Pancreas (tissue), 10 donors: ENCODE measurements around the gene C1orf105. TPM values are rescaled to one million over a fixed set of nuclear protein-coding genes. Genes with fewer than 3 reads are reported as not detected.

ENCODE experiments used
- ATAC-seq, 4 donors: fragments of 200-7000 bp; cut with Tn5 transposase; one replicate each; pipeline versions ENCODE4 v1.8.0 to v1.9.1; 2020; ENCODE audit warnings: mild to moderate bottlenecking in 4 of 4, moderate library complexity in 4 of 4
- DNase-seq, 6 donors: peaks; one replicate each; pipeline ENCODE4 v3.0.0-alpha.2; 2020
- FAIRE-seq: peaks from 2 replicates; lab custom pipeline; 2012; peaks lifted over from hg19 to GRCh38; lab: Jason Lieb, UNC
- H3K27ac ChIP-seq, 4 donors: fragments of 200-600 bp; sonication (generic); 1 replicate in 3 of 4; 2 replicates in 1 of 4; pipeline versions ENCODE4 v1.5.0 to v1.8.0; 2020
- H3K27me3 ChIP-seq, 4 donors: fragments of 200-600 bp; one replicate each; pipeline ENCODE4 v1.8.0; 2021
- H3K36me3 ChIP-seq, 3 donors: fragments of 200-600 bp; sonication (generic) in 1 of 3; one replicate each; pipeline versions ENCODE4 v1.5.0 to v1.8.0; 2020 to 2021
- H3K4me1 ChIP-seq, 3 donors: fragments of 200-600 bp; one replicate each; pipeline ENCODE4 v1.8.0; 2021
- H3K4me3 ChIP-seq, 4 donors: fragments of 200-600 bp; sonication (generic) in 2 of 4; one replicate each; pipeline versions ENCODE4 v1.5.0 to v1.8.0; 2020 to 2021
- H3K9me3 ChIP-seq, 4 donors: fragments of 200-600 bp; one replicate each; pipeline ENCODE4 v1.8.0; 2021
- WGBS, 2 donors: extraction: QIAGEN DNeasy Blood & Tissue Kit; methylation state at CpG; one replicate each; pipeline ENCODE4 v1.1.7; 2013; 5-methylcytosine and 5-hydroxymethylcytosine counted together
- intact Hi-C, 3 donors: fragments of 100-400 bp; cut with DNase I; formaldehyde crosslinking; loops; one replicate each; pipeline versions ENCODE4 v1.11.1 to v1.14.2; 2022
- polyA plus RNA-seq, 2 donors: library from polyadenylated mRNA; stranded (reverse); fragments of 200-250 nt; gene quantifications; one replicate each; pipeline ENCODE4 v1.2.3, GENCODE V29; 2013
- total RNA-seq, 6 donors: library from RNA; stranded (reverse); fragmentation: NEBNext Ultra II Directional in 4 of 6; extraction: Animal tissue kit (Norgen Biotek cat#: 25700) in 4 of 6; gene quantifications; one replicate each; pipeline versions ENCODE4 v1.2.1 to v1.2.4, GENCODE V29; 2021 to 2023
- TF ChIP-seq, protein P1 (sequence below), 4 donors: fragments of 200-600 bp; sonication (generic) in 3 of 4; IDR thresholded peaks; one replicate each; pipeline versions ENCODE4 v1.5.0 to v1.8.0; 2021; ENCODE audit warnings: antibody characterized with exemption in 4 of 4
- donor health status: healthy with polysubstance abuse.
- donor health status: DM: no; HTN: no; CAD: no; lungs with moderate emphysema.
- donor health status: DM: no; HTN: no; CAD: no.
- donor health status: control.
- donor health status: control.
- donor health status: Bipolar disorder and iron deficiency.
- donor health status: DM: yes; HTN: yes; CAD: no.
- donor health status: DM: no; HTN: no; CAD: no.
- donor health status: DM: no; HTN: no; CAD: no.
- donor health status: DM: yes; HTN: yes; CAD: no.

C1orf105 gene
- total and polyA plus RNA-seq, 8 donors = not detected

DNA sequence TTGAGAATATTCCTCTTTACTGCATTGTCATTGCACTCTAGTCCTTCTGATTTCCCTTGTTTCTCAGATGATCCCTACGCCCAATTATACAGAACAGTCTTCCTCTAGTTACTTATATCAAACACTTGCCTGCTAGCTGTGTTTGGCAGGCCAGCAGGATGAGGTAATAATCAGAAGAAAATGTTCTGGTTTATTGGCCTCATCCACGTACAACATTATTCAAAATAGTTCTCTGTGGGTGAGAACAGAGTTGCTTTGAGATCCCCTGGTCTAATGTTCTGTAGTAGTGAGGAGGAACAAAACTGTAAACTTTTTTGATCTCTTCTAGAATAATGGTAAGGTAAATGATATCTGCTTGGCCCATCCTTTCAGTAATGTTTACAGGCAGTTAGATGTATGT lies 22.3 kb upstream of the C1orf105 start:
- peak in 1 of 4 donors; percentile 11 for ATAC-seq
- no peaks in the 10 kb centered on the region for H3K36me3 ChIP-seq
- no peak overlapping the region for H3K4me3 ChIP-seq
- FAIRE-seq = no peak
- TF ChIP-seq, protein P1, sequence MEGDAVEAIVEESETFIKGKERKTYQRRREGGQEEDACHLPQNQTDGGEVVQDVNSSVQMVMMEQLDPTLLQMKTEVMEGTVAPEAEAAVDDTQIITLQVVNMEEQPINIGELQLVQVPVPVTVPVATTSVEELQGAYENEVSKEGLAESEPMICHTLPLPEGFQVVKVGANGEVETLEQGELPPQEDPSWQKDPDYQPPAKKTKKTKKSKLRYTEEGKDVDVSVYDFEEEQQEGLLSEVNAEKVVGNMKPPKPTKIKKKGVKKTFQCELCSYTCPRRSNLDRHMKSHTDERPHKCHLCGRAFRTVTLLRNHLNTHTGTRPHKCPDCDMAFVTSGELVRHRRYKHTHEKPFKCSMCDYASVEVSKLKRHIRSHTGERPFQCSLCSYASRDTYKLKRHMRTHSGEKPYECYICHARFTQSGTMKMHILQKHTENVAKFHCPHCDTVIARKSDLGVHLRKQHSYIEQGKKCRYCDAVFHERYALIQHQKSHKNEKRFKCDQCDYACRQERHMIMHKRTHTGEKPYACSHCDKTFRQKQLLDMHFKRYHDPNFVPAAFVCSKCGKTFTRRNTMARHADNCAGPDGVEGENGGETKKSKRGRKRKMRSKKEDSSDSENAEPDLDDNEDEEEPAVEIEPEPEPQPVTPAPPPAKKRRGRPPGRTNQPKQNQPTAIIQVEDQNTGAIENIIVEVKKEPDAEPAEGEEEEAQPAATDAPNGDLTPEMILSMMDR (IDR thresholded peaks at IDR 0.05) = no peak
- intact Hi-C loops = loop anchor here in 1 of 3 donors (5.0 kb wide), 1 partner anchor 306 kb away; no protein-coding TSS in a partner anchor
- DNase-seq = no peak
- no peaks in the 10 kb centered on the region for H3K9me3 ChIP-seq
- H3K27me3 ChIP-seq = no peaks in the 10 kb centered on the region
- H3K27ac ChIP-seq = no peak overlapping the region
- H3K4me1 ChIP-seq = peaks cover 0 to 9% (median 6%) of the 10 kb centered on the region in 3 donors
- WGBS, 2 donors = 69 to 72% methylated on average over 2 of the region's 2 CpGs

DNA sequence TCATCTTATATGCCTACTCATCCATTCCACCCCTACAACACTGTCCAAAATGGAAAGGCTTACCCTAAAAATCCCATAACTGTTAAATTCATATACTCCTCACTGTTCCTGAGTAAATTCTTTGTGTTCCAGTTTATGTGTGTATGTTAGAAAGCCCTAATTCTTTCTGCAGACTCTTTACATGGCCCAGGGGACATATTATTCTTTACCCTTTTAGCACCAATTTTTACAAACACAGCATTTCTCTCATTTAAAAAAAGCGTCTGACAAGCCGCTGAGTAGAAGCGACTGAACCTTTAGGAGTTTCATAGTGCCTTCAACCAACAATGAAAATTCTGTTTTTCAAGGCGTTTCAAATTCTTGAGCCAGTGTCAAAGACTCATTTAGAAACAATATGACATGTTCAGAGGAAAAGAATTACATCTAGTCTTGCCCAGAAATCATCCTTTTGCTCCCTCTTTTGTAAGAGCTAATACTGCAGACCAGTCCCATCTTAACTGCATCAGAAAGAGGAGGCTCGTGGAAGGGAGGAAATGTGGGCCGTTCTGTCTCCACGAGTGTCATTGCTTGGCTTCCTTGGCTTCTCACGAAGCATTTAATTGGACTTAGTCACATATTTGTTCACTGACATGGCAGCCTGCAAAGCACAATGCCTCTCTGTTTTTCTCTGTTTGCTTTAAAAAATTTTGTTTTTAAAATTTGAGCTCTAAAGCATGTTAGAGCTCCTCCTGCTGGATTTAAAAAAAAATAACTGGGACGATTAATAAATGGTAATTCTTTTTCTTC lies 21.3 kb upstream of the C1orf105 start:
- Histone ChIP-seq H3K9me3 (no peaks in the 10 kb centered on the region), H3K4me1 (peaks cover 0 to 11% (median 8%) of the 10 kb centered on the region in 3 donors), H3K27me3 (no peaks in the 10 kb centered on the region), H3K27ac (peak overlapping the region in 2 of 4 donors; percentile 22 to 33), H3K4me3 (no peak overlapping the region), H3K36me3 (no peaks in the 10 kb centered on the region)
- intact Hi-C loops = loop anchor here in 1 of 3 donors (5.0 kb wide), 1 partner anchor 307 kb away; no protein-coding TSS in a partner anchor
- peak in 3 of 6 donors; percentile 30 to 46 (median 32) for DNase-seq
- peak; percentile 80 for FAIRE-seq
- peak; percentile 64 to 86 (median 84) for ATAC-seq
- TF ChIP-seq, protein P1 (IDR thresholded peaks at IDR 0.05) = peak in 2 of 4 donors; percentile 36
- WGBS, 2 donors = 39 to 43% methylated on average over 9 of the region's 9 CpGs

DNA sequence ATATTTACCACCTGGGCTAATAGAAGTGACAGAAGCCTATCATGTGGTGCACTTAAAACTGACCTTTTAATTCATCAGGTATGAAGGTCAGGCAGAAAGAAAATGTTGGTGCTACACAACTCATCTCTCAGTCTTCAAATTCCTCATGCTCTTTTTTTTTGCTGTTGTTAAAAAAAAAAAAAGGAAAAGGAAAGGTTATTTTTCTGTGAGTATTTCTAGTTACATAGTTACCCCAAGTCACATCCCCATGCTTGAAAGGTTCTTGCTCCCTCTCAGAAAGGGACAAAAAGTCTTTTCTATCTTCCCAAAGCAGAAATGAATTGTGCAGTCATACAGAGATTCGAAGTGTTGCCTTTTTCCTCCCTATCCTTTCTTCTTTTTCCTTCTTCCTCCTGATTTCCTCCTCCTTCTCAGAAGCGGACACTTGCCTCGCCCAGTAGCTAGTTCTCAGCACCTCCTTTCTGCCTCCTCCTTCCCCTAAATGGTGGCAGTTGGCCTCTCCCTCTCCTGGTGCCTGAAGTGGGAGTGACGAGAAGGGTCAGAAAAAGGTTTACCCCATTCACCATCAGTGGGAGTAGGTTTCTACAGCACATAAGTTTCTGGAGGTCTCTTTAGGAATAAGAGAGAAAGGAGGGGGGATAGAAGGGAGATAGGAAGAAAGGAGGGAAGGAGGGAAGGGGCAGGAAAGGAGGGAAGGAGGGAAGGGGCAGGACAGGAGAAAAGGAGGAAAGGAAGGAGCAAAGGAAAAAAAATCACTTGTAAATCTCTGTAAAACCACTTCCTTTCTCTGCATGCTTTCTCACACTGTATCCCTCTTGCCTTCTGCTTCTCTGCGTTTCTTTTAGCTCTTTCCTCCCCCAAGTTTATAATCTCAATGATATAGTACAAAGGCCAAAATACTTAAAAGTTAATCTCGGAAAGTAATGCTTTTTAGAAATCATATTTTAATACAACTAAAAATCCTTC lies 20.4 kb upstream of the C1orf105 start:
- no peaks in the 10 kb centered on the region for H3K36me3 ChIP-seq

DNA sequence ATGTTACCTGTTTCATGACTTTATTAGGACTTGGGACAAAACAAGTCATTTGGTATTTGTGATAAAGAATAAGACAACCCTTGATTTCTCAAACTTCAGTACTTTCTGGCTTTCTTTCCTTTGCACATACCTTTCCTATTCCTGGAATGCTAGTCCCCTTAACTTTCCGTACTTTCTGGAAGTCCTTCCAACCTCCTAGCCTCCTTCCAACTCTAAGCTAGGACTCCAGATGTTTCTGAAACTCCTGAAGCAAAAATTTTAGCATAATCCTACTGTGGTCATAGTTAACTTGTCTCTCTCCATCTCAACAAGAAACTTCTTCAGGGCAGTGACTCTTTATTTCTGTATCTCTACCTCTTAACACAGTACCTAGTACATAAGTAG lies 19.8 kb upstream of the C1orf105 start:
- no peak for FAIRE-seq
- Histone ChIP-seq H3K36me3 (no peaks in the 10 kb centered on the region), H3K27me3 (no peaks in the 10 kb centered on the region), H3K27ac (no peak overlapping the region), H3K9me3 (no peaks in the 10 kb centered on the region), H3K4me1 (peaks cover 0 to 11% (median 8%) of the 10 kb centered on the region in 3 donors), H3K4me3 (no peak overlapping the region)
- no peak for DNase-seq
- TF ChIP-seq, protein P1 (IDR thresholded peaks at IDR 0.05) = no peak
- 75 to 96% methylated on average over 1 of the region's 1 CpG for WGBS, 2 donors
- no peak for ATAC-seq
- intact Hi-C loops = no loop called here

More for the DNA sequence above, 20.4 kb upstream of the C1orf105 start:
- WGBS, 2 donors = 71 to 80% methylated on average over 6 of the region's 6 CpGs
- Histone ChIP-seq H3K4me3 (no peak overlapping the region), H3K27me3 (no peaks in the 10 kb centered on the region), H3K27ac (peak overlapping the region in 1 of 4 donors; percentile 29), H3K4me1 (peaks cover 0 to 11% (median 8%) of the 10 kb centered on the region in 3 donors), H3K9me3 (no peaks in the 10 kb centered on the region)
- no peak for ATAC-seq
- FAIRE-seq = no peak
- intact Hi-C loops = loop anchor here in 1 of 3 donors (5.0 kb wide), 1 partner anchor 308 kb away; no protein-coding TSS in a partner anchor
- no peak for DNase-seq
- TF ChIP-seq, protein P1 (IDR thresholded peaks at IDR 0.05) = no peak
